HepG2 (cell line): ENCODE measurements around the gene CSK. TPM values are rescaled to one million over a fixed set of nuclear protein-coding genes. Genes with fewer than 3 reads are reported as not detected.

Experiments used
- ATAC-seq: fragments of 200-7000 bp; cut with Tn5 transposase; 3 replicates; pipeline ENCODE4 v1.9.1; 2020; ENCODE audit warnings: mild to moderate bottlenecking, moderate library complexity
- BruUV-seq: library from RNA; stranded (reverse); fragments of 400-500 nt; replicated peaks from 2 replicates; lab custom pipeline; 2021; lab: Mats Ljungman, UMichigan
- CTCF ChIA-PET: fragments of 300-600 bp; formaldehyde crosslinking; extraction: SDS; loops from one replicate; lab custom pipeline; 2021; ENCODE audit warnings: low total read pairs, inconsistent platforms, low intra/inter-chr PET ratio; lab: Yijun Ruan, JAX
- POLR2A ChIA-PET: fragments of 350-600 bp; sonication (Branson Sonifier 250); formaldehyde crosslinking; loops from one replicate; lab custom pipeline; 2020; ENCODE audit warnings: antibody characterized with exemption, inconsistent platforms; lab: Yijun Ruan, JAX
- DNase-seq: peaks from one replicate; pipeline ENCODE4 v3.0.0-alpha.2; 2015; ENCODE audit warnings: low spot score
- FAIRE-seq: peaks from 3 replicates; lab custom pipeline; 2011; peaks lifted over from hg19 to GRCh38; lab: Jason Lieb, UNC
- H2AFZ ChIP-seq: one replicate; pipeline ENCODE4 v1.6.1; 2011; ENCODE audit warnings: low read length, inconsistent platforms
- H3K27ac ChIP-seq: fragments of 300-600 bp; 3 replicates; pipeline ENCODE4 v1.8.0; 2011; ENCODE audit warnings: mixed run types, mild to moderate bottlenecking, mixed read lengths, low read length, inconsistent platforms; ENCODE audit not compliant: insufficient read depth; ENCODE audit errors: extremely low read length
- H3K27me3 ChIP-seq, 2 experiments: fragments of 200-600 bp in 1 of 2; 2 replicates in 1 of 2; 3 replicates in 1 of 2; pipeline versions ENCODE4 v1.6.0 to v1.8.0; 2011; ENCODE audit warnings: low read length in 2 of 2, mild to moderate bottlenecking in 2 of 2, moderate library complexity in 2 of 2, inconsistent platforms in 1 of 2; ENCODE audit not compliant: insufficient read depth in 2 of 2, control insufficient read depth in 1 of 2
- H3K36me3 ChIP-seq, 2 experiments: fragments of 200-600 bp in 1 of 2; replicated peaks in 1 of 2; 2 replicates in 1 of 2; 3 replicates in 1 of 2; pipeline versions ENCODE4 v1.5.1 to v1.8.0; 2011; ENCODE audit warnings: low read length in 2 of 2, inconsistent platforms in 1 of 2; ENCODE audit not compliant: insufficient read depth in 2 of 2, control insufficient read depth in 1 of 2
- H3K4me1 ChIP-seq: 2 replicates; pipeline ENCODE4 v1.5.1; 2012; ENCODE audit warnings: low read length, inconsistent platforms; ENCODE audit not compliant: insufficient read depth
- H3K4me2 ChIP-seq: 2 replicates; pipeline ENCODE4 v1.6.0; 2011; ENCODE audit warnings: low read depth, low read length, inconsistent platforms
- H3K4me3 ChIP-seq, 3 experiments: fragments of 200-600 bp in 1 of 3; sonication (generic), shearing (Covaris generic) in 1 of 3; replicated peaks in 1 of 3; 2 replicates each; pipeline ENCODE4 v1.5.1; 2011 to 2016; ENCODE audit warnings: low read length in 3 of 3, inconsistent platforms in 2 of 3, low read depth in 2 of 3, mild to moderate bottlenecking in 2 of 3, control low read depth in 1 of 3, mixed read lengths in 1 of 3; ENCODE audit not compliant: insufficient read depth in 1 of 3
- H3K79me2 ChIP-seq: one replicate; pipeline ENCODE4 v1.6.1; 2011; ENCODE audit warnings: low read length, inconsistent platforms; ENCODE audit not compliant: insufficient read depth
- H3K9ac ChIP-seq: 2 replicates; pipeline ENCODE4 v1.6.0; 2011; ENCODE audit warnings: mild to moderate bottlenecking, low read depth, low read length, inconsistent platforms; ENCODE audit not compliant: insufficient read depth
- H3K9me3 ChIP-seq: 2 replicates; pipeline ENCODE4 v1.5.1; 2012; ENCODE audit warnings: mild to moderate bottlenecking, low read length
- H4K20me1 ChIP-seq: 2 replicates; pipeline ENCODE4 v1.6.0; 2011; ENCODE audit warnings: inconsistent platforms, mild to moderate bottlenecking, low read length, moderate library complexity; ENCODE audit not compliant: insufficient read depth
- CEBPB ChIP-seq: IDR thresholded peaks from 2 replicates; pipeline ENCODE4 v1.6.1; 2011; ENCODE audit warnings: low read depth, low read length, improper control_type of control experiment, borderline replicate concordance
- MAZ ChIP-seq, 2 experiments: sonication (generic) in 1 of 2; formaldehyde crosslinking in 1 of 2; IDR thresholded peaks; 2 replicates each; pipeline versions ENCODE4 v1.5.0 to v1.6.1; 2012 to 2020; ENCODE audit warnings: low read depth in 2 of 2, mild to moderate bottlenecking in 2 of 2, borderline replicate concordance in 1 of 2, improper control_type of control experiment in 1 of 2, low read length in 1 of 2, missing genetic modification reagents in 1 of 2, moderate library complexity in 1 of 2
- MTF2 ChIP-seq: sonication (generic); formaldehyde crosslinking; IDR thresholded peaks from 2 replicates; pipeline ENCODE4 v1.5.0; 2020; ENCODE audit warnings: missing genetic modification reagents, borderline replicate concordance
- NR3C1 ChIP-seq: sonication (generic); formaldehyde crosslinking; IDR thresholded peaks from 2 replicates; pipeline ENCODE4 v1.4.0; 2020; ENCODE audit warnings: missing genetic modification reagents
- RFX3 ChIP-seq: IDR thresholded peaks from 2 replicates; pipeline ENCODE4 v1.6.1; 2016; ENCODE audit warnings: missing biosample characterization, missing genetic modification reagents
- ZNF605 ChIP-seq: sonication (generic); formaldehyde crosslinking; IDR thresholded peaks from 2 replicates; pipeline ENCODE4 v1.8.0; 2022; ENCODE audit warnings: mild to moderate bottlenecking, missing genetic modification reagents
- WGBS: methylation state at CpG from one replicate; pipeline ENCODE4 v1.1.6; 2017; ENCODE audit warnings: low lambda C conversion rate; 5-methylcytosine and 5-hydroxymethylcytosine counted together
- in situ Hi-C: cut with HindIII; loops from 2 replicates; pipeline ENCODE4 v1.10.0; 2017; ENCODE audit warnings: low pct_unique_long_range_greater_than_20kb; ENCODE audit not compliant: extremely low pct_ligation_motif_present
- intact Hi-C: fragments of 100-400 bp; cut with micrococcal nuclease; formaldehyde crosslinking; loops from one replicate; pipeline ENCODE4 v1.10.0; 2022; ENCODE audit not compliant: unreplicated experiment
- polyA plus RNA-seq, 8 experiments: library from polyadenylated mRNA; depleted of rRNA in 3 of 8; stranded (reverse) in 7 of 8; unstranded in 1 of 8; fragments of >200 nt; fragmentation: Illumina TruSeq in 4 of 8; extraction: Trizol in 4 of 8; gene quantifications; 2 replicates each; pipeline versions ENCODE4 v1.2.1 to v1.2.3, GENCODE V29; 2011 to 2016; ENCODE audit warnings: low read depth in 4 of 8, missing spikeins in 1 of 8, mixed read lengths in 1 of 8; ENCODE audit not compliant: insufficient read depth in 1 of 8
- total RNA-seq, 5 experiments: library from RNA; depleted of rRNA; stranded (reverse); fragments of >200 nt; fragmentation: Illumina TruSeq; extraction: Trizol; gene quantifications; 2 replicates each; pipeline ENCODE4 v1.2.3, GENCODE V29; 2016; ENCODE audit warnings: low read depth in 1 of 5
- TF ChIP-seq, protein P1 (sequence below): sonication (generic); formaldehyde crosslinking; IDR thresholded peaks from 2 replicates; pipeline ENCODE4 v1.4.0; 2020; ENCODE audit warnings: missing genetic modification reagents

The CSK gene
- total and polyA plus RNA-seq, 2 of the 13 experiments (the other 11 are each of a cell fraction or from before 2014, with no cell fraction given): 12.5 to 21.3 TPM

DNA sequence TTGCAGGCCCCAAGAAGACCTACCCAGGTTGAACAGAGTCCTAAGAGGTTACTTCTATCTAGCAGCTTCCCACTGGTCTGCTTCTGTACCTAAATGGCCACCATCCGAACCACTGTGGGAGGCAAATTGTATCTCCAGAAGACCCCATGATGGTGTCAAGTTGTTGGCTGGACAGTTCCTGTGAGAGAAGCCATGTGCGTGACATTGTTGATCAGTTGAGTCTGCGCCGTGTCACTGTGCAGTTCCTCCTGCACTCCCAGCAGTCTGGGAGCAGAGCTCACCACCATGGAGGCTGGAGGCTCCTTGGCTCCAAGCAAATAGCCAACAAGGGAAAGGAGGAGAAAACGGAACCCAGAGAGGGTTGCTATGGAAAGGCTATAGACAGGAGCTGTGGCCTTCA, 49.0 kb upstream of the CSK start:
- no peaks in the 10 kb centered on the region for H4K20me1 ChIP-seq
- no peak for DNase-seq
- whole genome bisulfite sequencing: 100% methylated on average over 5 of the region's 5 CpGs
- FAIRE-seq: no peak
- BruUV-seq: no TSS peak
- H3K9ac ChIP-seq: no peak overlapping the region
- no peak for ATAC-seq
- POLR2A ChIA-PET: no interaction called here
- peak overlapping the region; percentile 2 for H3K27ac ChIP-seq
- TF ChIP-seq RFX3 (CRISPR knock-in tag) (no peak), ZNF605 (CRISPR knock-in tag) (no peak), CEBPB (no peak), MAZ (IDR thresholded peaks at IDR 0.05; ENCODE audit: borderline replicate concordance, low read depth, low read length) (no peak), MAZ (CRISPR knock-in tag; IDR thresholded peaks at IDR 0.05; ENCODE audit: low read depth) (no peak), MTF2 (CRISPR knock-in tag) (no peak), NR3C1 (CRISPR knock-in tag) (no peak)
- TF ChIP-seq, protein P1, sequence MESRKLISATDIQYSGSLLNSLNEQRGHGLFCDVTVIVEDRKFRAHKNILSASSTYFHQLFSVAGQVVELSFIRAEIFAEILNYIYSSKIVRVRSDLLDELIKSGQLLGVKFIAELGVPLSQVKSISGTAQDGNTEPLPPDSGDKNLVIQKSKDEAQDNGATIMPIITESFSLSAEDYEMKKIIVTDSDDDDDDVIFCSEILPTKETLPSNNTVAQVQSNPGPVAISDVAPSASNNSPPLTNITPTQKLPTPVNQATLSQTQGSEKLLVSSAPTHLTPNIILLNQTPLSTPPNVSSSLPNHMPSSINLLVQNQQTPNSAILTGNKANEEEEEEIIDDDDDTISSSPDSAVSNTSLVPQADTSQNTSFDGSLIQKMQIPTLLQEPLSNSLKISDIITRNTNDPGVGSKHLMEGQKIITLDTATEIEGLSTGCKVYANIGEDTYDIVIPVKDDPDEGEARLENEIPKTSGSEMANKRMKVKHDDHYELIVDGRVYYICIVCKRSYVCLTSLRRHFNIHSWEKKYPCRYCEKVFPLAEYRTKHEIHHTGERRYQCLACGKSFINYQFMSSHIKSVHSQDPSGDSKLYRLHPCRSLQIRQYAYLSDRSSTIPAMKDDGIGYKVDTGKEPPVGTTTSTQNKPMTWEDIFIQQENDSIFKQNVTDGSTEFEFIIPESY (CRISPR knock-in tag): no peak
- intact Hi-C loops (no loop called here), in situ Hi-C loops (no loop called here)
- no peaks in the 10 kb centered on the region for H3K9me3 ChIP-seq
- H3K4me1 ChIP-seq: peaks cover 63% of the 10 kb centered on the region
- H3K27me3 ChIP-seq: no peaks in the 10 kb centered on the region
- H3K36me3 ChIP-seq: no peaks in the 10 kb centered on the region
- no peaks in the 10 kb centered on the region for H3K79me2 ChIP-seq
- no peak overlapping the region for H3K4me3 ChIP-seq
- no peak overlapping the region for H3K4me2 ChIP-seq
- H2AFZ ChIP-seq: no peak overlapping the region
- CTCF ChIA-PET: no interaction called here
